NCI-H1694 (cell line): ENCODE results near the gene HTT.

ENCODE experiments used
- DNase-seq: peaks from one replicate; lab custom pipeline; 2025; lab: John Stamatoyannopoulos, UW

Gene HTT

GRCh38 chr4:3201718-3202702 lies 127.5 kb downstream of the HTT start:
- DNase-seq, result no peak

DNA sequence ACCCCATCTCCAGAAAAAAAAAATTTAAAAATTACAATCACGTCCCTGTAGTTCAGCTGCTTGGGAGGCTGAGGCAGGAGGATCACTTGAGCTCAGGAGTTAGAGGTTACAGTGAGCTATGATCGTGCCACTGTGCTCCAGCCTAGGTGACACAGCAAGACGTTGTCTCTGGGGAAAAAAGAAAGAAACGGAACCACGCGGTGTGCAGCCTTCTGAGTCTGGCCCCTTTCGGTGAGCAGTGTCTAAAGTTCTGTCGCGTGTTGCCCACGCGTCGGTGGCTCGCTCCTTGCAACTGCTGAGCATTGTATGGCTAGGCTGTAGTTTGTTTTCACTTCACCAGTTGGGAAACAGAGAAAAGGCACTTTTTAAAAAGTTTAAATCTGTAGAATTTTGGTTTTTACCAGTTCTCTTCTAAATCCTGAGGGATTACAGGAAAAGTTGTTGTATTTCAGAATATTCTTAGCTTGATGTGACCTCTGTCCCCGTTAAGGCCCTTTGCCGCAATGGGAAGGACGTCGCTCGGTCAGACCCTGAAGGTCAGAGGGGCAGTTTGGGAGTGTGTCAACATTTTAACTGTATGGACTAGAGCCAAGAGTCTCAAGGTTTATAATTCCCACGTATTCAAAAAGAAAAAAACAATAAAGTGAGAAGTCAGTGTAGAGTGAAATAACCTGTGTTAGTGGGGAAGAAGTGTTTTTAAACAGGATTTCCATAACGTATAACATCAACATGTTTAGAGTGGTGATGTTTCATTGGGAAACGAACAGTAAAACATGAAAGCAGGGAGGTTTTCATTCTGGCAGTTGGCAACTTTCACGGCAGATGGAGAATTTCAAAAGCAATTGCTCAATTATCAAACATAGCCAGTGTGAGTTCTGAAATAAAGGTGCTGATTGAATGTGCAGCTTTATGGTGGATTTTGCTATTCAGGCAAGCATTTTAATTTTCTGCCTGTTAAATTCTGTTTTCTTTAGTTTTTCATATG lies 128.6 kb downstream of the HTT start:
- DNase-seq, result peak; percentile 39

GRCh38 chr4:3203971-3204431 lies 129.5 kb downstream of the HTT start:
- no peak for DNase-seq

GRCh38 chr4:3205995-3206394 lies 131.5 kb downstream of the HTT start:
- no peak for DNase-seq

- DNase-seq, result no peak
Measured at GRCh38 chr4:3206439-3207100, 132.1 kb downstream of the HTT start.

GRCh38 chr4:3207531-3208037 lies 133.1 kb downstream of the HTT start:
- no peak for DNase-seq

GRCh38 chr4:3208826-3209225 lies 134.3 kb downstream of the HTT start:
- no peak for DNase-seq

GRCh38 chr4:3209551-3210325 lies 135.3 kb downstream of the HTT start:
- DNase-seq, result no peak

- no peak for DNase-seq
Measured at GRCh38 chr4:3210467-3210866, 136.0 kb downstream of the HTT start.

DNA sequence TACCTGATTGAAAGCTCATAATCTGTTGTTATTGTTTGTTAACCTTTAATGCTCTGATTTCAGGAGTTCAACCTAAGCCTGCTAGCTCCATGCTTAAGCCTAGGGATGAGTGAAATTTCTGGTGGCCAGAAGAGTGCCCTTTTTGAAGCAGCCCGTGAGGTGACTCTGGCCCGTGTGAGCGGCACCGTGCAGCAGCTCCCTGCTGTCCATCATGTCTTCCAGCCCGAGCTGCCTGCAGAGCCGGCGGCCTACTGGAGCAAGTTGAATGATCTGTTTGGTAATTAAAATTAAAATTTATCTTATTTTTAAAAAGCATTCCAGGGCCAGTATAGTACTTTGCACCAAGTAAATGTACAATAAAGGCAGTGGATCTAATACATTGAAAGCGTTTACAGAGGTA lies 137.4 kb downstream of the HTT start:
- no peak for DNase-seq

DNA sequence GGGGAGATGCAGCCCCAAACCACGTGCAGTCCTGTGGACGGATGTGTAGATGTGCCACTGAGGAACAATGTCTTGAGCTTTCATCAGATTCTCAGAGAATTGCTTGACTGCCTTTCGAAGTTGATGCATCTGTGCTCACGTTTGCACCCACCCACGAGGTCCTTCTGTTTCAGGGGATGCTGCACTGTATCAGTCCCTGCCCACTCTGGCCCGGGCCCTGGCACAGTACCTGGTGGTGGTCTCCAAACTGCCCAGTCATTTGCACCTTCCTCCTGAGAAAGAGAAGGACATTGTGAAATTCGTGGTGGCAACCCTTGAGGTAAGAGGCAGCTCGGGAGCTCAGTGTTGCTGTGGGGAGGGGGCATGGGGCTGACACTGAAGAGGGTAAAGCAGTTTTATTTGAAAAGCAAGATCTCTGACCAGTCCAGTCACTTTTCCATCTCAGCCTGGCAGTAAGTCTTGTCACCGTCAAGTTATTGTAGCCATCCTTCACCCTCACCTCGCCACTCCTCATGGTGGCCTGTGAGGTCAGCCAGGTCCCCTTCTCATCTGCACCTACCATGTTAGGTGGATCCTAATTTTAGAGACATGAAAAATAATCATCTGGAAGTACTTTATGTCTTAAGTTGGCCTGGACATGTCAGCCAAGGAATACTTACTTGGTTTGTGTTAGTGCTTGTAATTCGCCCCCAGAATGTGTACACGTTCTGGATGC lies 138.1 kb downstream of the HTT start:
- DNase-seq, result no peak

- DNase-seq, result no peak
Measured at GRCh38 chr4:3213106-3213425, 138.6 kb downstream of the HTT start.

DNA sequence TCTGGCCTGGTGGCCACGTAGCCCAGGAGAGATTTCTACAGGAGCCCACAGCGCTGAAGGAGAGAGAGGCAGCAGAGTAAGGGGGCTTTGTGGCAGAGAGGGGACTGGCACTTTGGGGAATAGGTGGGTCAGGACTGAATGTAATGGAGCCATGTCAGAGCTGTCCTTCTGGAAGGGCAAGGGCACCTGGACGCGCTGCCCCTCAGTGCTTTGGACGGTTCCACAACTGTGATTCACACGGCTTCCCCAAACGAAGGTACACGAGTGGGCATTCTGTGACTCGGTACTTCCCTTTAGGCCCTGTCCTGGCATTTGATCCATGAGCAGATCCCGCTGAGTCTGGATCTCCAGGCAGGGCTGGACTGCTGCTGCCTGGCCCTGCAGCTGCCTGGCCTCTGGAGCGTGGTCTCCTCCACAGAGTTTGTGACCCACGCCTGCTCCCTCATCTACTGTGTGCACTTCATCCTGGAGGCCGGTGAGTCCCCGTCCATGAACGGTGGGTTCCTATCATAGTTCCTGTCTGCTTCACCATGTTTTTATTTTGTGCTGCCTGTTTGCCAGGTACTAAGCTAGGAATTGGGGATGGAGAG lies 139.3 kb downstream of the HTT start:
- no peak for DNase-seq

DNA sequence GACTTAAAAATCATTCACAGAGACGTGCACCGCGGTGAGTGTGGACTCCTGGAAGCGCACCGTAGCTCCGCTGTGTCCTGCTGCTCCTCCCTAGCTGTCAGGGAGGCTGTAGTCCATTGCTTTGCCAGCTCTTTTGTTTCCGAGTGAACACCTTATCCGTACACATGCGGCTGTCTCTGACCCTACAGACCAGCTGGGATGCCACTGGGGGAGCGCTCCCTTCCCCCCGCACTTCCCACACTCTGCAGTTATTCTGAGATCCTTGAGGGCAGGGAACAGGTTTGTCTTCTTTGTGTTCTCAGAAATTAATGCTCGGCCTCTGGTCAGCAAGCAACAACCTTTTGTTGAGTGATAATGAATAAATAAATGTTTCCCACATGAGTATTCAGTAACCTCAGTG lies 140.8 kb downstream of the HTT start:
- no peak for DNase-seq

DNA sequence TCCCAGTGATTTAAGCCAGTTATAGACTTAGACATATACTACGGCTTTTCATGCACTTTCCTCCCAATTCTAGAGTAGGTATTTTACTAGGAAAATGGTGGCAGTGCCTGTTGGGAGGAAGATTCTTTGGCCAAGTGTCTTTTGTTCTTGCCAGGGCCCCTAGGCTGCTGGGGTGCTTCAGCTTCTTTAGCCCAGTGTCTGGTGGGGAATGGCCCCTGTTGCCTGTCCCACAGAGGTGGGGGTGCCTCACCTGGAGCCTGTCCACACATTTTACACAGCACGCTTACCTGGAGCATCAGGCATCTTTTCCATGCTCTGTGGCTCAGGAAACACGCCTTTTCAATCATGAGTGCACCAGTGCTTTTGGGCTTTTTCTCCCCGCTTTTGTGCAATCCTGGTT lies 141.3 kb downstream of the HTT start:
- DNase-seq, result no peak

GRCh38 chr4:3217266-3217665 lies 142.8 kb downstream of the HTT start:
- no peak for DNase-seq

DNA sequence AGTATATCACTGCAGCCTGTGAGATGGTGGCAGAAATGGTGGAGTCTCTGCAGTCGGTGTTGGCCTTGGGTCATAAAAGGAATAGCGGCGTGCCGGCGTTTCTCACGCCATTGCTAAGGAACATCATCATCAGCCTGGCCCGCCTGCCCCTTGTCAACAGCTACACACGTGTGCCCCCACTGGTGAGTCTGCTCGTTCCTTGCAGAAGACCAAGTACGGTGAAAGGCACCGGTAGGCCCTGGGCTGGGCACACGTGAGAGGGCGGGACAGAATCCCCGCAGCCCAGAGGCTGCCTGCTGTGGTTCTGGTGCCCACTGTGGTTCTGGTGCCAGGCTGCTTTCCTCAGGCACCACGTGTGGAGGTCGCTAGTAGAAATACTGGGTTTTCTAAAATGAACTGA lies 143.3 kb downstream of the HTT start:
- no peak for DNase-seq

GRCh38 chr4:3218824-3219760 lies 144.6 kb downstream of the HTT start:
- no peak for DNase-seq
